OCI-LY3 (cell line): ENCODE results near the gene OTX2.

Source experiments
- H2AFZ ChIP-seq: fragments of 200-600, 300-600 bp; shearing (Covaris generic); 2 replicates; pipeline ENCODE4 v1.6.0; 2014; ENCODE audit warnings: antibody characterized with exemption, low read depth, low read length
- H3K27ac ChIP-seq: fragments of 200-600, 300-600 bp; sonication (generic); 2 replicates; pipeline ENCODE4 v1.5.1; 2014; ENCODE audit warnings: mild to moderate bottlenecking, low read length, moderate library complexity, mixed read lengths
- H3K27me3 ChIP-seq: fragments of 200-600, 300-600 bp; sonication (generic); 2 replicates; pipeline ENCODE4 v1.6.1; 2014; ENCODE audit warnings: low read depth, low read length, mixed read lengths
- H3K36me3 ChIP-seq: fragments of 200-600, 300-600 bp; sonication (generic); replicated peaks from 2 replicates; pipeline ENCODE3; 2014; ENCODE audit warnings: low read depth, low read length, mixed read lengths
- H3K4me1 ChIP-seq: fragments of 300-600, 200-600 bp; sonication (generic); 2 replicates; pipeline ENCODE4 v1.6.1; 2014; ENCODE audit warnings: low read length, mixed read lengths
- H3K4me2 ChIP-seq: fragments of 200-600, 300-600 bp; sonication (generic); 2 replicates; pipeline ENCODE4 v1.6.1; 2014; ENCODE audit warnings: low read length, mixed read lengths
- H3K4me3 ChIP-seq: fragments of 300-600, 200-600 bp; sonication (generic); 2 replicates; pipeline ENCODE4 v1.5.1; 2014; ENCODE audit warnings: antibody characterized with exemption, mild to moderate bottlenecking, low read length, moderate library complexity
- H3K79me2 ChIP-seq: fragments of 300-600, 200-600 bp; shearing (Covaris generic); 2 replicates; pipeline ENCODE4 v1.6.1; 2014; ENCODE audit warnings: mild to moderate bottlenecking, low read length, mixed read lengths
- H3K9ac ChIP-seq: fragments of 300-600, 200-600 bp; shearing (Covaris generic); 2 replicates; pipeline ENCODE4 v1.6.0; 2014; ENCODE audit warnings: mild to moderate bottlenecking, low read length, moderate library complexity
- H3K9me3 ChIP-seq: fragments of 200-600, 300-600 bp; shearing (Covaris generic); 2 replicates; pipeline ENCODE4 v1.6.1; 2014; ENCODE audit warnings: low read length, mixed read lengths; ENCODE audit not compliant: insufficient read depth
- H4K20me1 ChIP-seq: fragments of 200-600, 300-600 bp; sonication (generic); 2 replicates; pipeline ENCODE4 v1.6.1; 2016; ENCODE audit warnings: low read length, mixed read lengths; ENCODE audit not compliant: insufficient read depth
- EZH2phosphoT487 ChIP-seq: fragments of 200-600 bp; shearing (Covaris generic); IDR thresholded peaks from 2 replicates; pipeline ENCODE4 v1.6.1; 2018; ENCODE audit warnings: antibody characterized with exemption, mixed run types, low read depth
- TF ChIP-seq, protein P1 (sequence below): fragments of 200-600, 300-600 bp; sonication (generic); IDR thresholded peaks from 2 replicates; pipeline ENCODE4 v1.5.1; 2014; ENCODE audit warnings: antibody characterized with exemption, low read length, low read depth

OTX2 gene

DNA sequence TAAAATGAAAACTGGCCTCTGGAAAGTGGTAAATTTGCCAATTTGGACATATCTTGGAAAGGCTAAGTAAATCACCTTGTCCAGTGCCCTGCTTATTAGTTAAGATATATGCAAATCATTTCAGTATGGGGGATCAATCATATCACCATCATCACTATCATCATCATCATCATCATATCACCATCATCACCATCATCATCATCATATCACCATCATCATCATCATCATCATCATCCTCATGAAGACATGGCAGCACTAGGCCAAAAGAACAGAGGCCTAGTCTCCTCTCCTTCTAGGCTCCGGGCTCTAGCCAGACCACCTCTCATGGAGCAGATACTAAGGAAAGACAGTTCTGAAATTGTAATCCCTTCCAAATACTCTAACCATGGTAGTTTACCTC, 20.3 kb downstream of the OTX2 start:
- no peak overlapping the region for H3K27ac ChIP-seq
- H3K4me1 ChIP-seq = no peaks in the 10 kb centered on the region
- TF ChIP-seq, protein P1, sequence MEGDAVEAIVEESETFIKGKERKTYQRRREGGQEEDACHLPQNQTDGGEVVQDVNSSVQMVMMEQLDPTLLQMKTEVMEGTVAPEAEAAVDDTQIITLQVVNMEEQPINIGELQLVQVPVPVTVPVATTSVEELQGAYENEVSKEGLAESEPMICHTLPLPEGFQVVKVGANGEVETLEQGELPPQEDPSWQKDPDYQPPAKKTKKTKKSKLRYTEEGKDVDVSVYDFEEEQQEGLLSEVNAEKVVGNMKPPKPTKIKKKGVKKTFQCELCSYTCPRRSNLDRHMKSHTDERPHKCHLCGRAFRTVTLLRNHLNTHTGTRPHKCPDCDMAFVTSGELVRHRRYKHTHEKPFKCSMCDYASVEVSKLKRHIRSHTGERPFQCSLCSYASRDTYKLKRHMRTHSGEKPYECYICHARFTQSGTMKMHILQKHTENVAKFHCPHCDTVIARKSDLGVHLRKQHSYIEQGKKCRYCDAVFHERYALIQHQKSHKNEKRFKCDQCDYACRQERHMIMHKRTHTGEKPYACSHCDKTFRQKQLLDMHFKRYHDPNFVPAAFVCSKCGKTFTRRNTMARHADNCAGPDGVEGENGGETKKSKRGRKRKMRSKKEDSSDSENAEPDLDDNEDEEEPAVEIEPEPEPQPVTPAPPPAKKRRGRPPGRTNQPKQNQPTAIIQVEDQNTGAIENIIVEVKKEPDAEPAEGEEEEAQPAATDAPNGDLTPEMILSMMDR = no peak
- TF ChIP-seq EZH2phosphoT487 = no peak
- H3K36me3 ChIP-seq = no peaks in the 10 kb centered on the region
- H4K20me1 ChIP-seq = no peaks in the 10 kb centered on the region
- H3K9me3 ChIP-seq = no peaks in the 10 kb centered on the region
- 0 out of 2 replicates have a peak, but pooled peaks cover 5% of the 10 kb centered on the region for H3K27me3 ChIP-seq
- H2AFZ ChIP-seq = no peak overlapping the region
- no peak overlapping the region for H3K4me3 ChIP-seq
- H3K9ac ChIP-seq = no peak overlapping the region
- no peak overlapping the region for H3K4me2 ChIP-seq
- no peaks in the 10 kb centered on the region for H3K79me2 ChIP-seq

DNA sequence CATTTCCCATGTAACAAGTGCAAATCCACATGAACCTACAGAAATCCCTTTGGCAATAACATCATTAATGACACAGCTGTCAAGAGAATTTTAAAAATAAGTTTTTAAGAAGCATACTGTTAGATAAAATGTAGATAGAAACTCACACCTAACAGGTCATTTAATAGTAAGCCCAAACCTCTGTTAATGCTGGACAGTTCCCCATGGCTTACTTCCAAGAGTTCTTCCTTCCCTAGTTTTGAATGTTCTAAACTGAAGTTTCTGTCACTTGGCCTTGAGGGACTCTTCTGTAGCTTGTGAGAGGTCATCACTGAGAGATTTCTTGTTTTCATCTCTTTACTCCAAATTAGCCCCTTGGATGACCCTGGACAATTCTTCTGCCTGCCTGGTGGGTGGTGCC, 22.7 kb downstream of the OTX2 start:
- Histone ChIP-seq H3K9me3 (no peaks in the 10 kb centered on the region), H3K79me2 (no peaks in the 10 kb centered on the region), H3K9ac (no peak overlapping the region), H3K36me3 (no peaks in the 10 kb centered on the region), H4K20me1 (no peaks in the 10 kb centered on the region), H3K4me2 (no peak overlapping the region), H3K4me3 (no peak overlapping the region), H3K27me3 (0 out of 2 replicates have a peak, but pooled peaks cover 5% of the 10 kb centered on the region), H3K4me1 (no peaks in the 10 kb centered on the region), H2AFZ (no peak overlapping the region), H3K27ac (no peak overlapping the region)
- no peak for TF ChIP-seq EZH2phosphoT487

DNA sequence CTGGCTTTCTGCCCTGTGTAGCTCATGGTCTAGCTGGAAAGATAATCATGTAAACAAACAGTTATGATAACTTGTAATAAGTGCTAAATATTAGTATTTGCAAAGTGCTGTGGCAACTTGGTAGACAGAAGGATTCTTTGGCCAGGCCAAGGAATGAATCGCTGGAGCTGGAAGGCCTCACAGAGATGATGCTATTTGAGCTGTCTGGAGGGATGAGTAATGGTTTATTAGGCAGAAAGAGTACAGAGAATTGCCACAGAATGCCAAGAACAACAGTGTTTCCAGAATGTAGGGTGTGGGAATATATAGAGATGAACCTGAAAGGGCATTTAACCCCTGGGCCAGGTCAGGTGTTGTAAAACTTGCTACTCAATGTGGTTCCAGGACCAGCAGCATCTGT, 27.6 kb downstream of the OTX2 start:
- no peak overlapping the region for H3K4me3 ChIP-seq

DNA sequence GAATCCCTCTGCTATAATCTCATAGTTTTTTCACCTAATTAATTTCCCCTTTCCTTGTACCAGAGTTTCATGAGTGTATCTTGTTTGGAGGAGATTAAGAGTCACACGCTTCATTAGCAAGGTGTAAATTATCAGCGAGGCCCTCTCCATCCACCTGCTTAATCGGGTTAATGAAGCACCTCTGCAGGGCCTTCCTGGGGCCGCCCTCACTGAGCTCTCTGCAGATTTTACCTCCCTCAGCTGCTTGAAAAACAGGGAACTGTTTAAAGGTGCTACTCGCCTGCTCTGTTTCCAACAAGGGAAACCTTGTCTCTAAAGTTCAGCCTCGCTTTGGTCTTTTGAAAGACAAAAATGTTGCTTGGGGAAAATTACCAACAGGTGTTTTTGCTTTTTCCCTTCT, 35.8 kb downstream of the OTX2 start:
- H3K36me3 ChIP-seq = no peaks in the 10 kb centered on the region
- no peak overlapping the region for H3K27ac ChIP-seq
- peaks cover 9% of the 10 kb centered on the region for H3K27me3 ChIP-seq
- H3K4me2 ChIP-seq = no peak overlapping the region
- no peaks in the 10 kb centered on the region for H4K20me1 ChIP-seq
- no peaks in the 10 kb centered on the region for H3K9me3 ChIP-seq
- H3K9ac ChIP-seq = no peak overlapping the region
- no peaks in the 10 kb centered on the region for H3K4me1 ChIP-seq
- no peaks in the 10 kb centered on the region for H3K79me2 ChIP-seq
- TF ChIP-seq, protein P1 = no peak
- TF ChIP-seq EZH2phosphoT487 = no peak
- no peak overlapping the region for H2AFZ ChIP-seq
- no peak overlapping the region for H3K4me3 ChIP-seq

More for the DNA sequence above, 27.6 kb downstream of the OTX2 start:
- TF ChIP-seq, protein P1 = no peak
- TF ChIP-seq EZH2phosphoT487 = no peak
- H3K79me2 ChIP-seq = no peaks in the 10 kb centered on the region
- no peak overlapping the region for H3K4me2 ChIP-seq
- H3K36me3 ChIP-seq = no peaks in the 10 kb centered on the region
- no peaks in the 10 kb centered on the region for H4K20me1 ChIP-seq
- no peaks in the 10 kb centered on the region for H3K4me1 ChIP-seq
- H3K27ac ChIP-seq = no peak overlapping the region
- H3K9ac ChIP-seq = no peak overlapping the region
- H2AFZ ChIP-seq = no peak overlapping the region
- H3K9me3 ChIP-seq = no peaks in the 10 kb centered on the region
- 0 out of 2 replicates have a peak, but pooled peaks cover 2% of the 10 kb centered on the region for H3K27me3 ChIP-seq

DNA sequence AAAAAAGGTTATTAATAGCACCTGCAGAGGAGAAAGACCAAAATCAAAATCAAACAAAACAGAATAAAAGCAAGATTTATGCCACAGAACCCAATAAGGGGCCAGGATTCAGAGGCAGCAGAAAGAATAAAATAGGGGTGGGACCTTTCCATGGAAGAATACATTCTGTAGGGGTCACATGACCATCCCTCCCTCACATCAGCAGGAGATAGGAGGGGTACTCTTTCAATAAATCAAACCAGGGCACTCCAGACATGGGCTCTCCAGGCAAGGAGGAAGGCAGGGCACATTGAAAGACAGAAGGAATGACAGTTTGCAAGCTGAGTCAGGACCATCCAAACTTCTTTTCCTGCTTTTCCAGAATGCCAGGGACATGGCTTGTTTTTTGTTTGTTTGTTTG, 39.8 kb downstream of the OTX2 start:
- Histone ChIP-seq H2AFZ (no peak overlapping the region), H3K9me3 (no peaks in the 10 kb centered on the region), H3K4me1 (no peaks in the 10 kb centered on the region), H3K9ac (no peak overlapping the region), H3K27ac (no peak overlapping the region), H3K4me3 (no peak overlapping the region), H3K27me3 (no peaks in the 10 kb centered on the region), H4K20me1 (no peaks in the 10 kb centered on the region), H3K36me3 (no peaks in the 10 kb centered on the region), H3K4me2 (no peak overlapping the region), H3K79me2 (no peaks in the 10 kb centered on the region)
- TF ChIP-seq, protein P1 = no peak
- TF ChIP-seq EZH2phosphoT487 = no peak
